Epithelial cell of esophagus (primary cell): ENCODE measurements around the gene NCK2.
A peak's percentile ranks its signal among the peaks of the same experiment; 100 is the strongest.

ENCODE experiments used
- DNase-seq: peaks from one replicate; pipeline ENCODE4 v3.0.0; 2010; ENCODE audit warnings: low read depth
- H3K4me3 ChIP-seq: 2 replicates; pipeline ENCODE4 v1.5.1; 2011; ENCODE audit warnings: mild to moderate bottlenecking, low read length, control low read depth
- TF ChIP-seq, protein P1 (sequence below): IDR thresholded peaks from 2 replicates; pipeline ENCODE4 v1.5.1; 2011; ENCODE audit warnings: low read depth, mild to moderate bottlenecking, low read length, control low read depth, inconsistent platforms; ENCODE audit not compliant: insufficient read depth; ENCODE audit errors: missing control alignments

Gene NCK2

DNA sequence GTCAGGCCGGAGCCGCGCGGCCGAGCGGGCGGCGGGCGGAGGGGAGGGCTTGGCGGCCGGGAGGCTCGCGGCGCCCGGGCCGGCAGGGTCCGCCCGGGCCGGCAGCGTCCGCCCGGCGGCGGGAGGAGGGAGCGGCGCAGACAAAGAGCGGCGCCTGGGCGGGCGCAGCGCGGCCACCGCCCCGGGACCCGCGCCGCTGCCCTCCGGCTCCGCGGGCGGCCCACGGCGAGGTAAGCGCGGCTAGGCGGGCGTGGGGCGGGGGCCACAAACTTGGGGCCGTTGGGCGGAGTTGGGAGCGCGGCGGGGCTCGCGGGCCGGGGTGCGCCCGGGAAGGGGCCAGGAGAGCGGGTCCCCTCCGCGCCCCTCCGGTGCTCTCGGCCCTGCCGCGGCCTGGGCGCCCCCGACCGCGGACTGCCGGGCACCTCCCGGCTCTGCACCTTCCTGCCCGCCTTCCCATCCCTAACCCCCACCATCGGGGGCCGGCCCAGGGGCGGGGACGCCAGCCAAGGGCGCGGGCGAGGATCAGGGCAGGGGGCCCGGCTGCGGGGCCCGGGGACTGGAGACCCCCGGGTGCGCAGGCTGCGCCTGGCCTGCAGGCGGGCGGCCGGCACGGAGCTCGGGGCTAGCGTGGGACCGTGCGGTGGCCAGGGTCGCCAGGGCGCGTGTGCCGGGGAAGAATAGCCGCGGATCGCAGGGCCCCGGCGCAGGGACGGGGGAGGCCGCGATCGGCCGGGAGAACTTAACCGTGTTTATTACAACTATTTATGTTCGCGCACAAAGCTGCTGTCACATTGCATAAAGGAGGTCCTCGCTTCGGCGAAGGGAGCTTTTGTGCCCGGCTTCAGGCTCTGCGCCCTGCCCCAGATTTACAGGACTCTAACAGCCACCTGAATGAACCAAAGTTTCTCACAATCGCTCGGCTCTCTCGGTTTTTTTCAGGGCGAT lies at the start of gene NCK2:
Gene NCK2, plus strand, starts transcription at position 4 of the 945 bp plus-strand sequence. CDS start 110,152 bp downstream, outside the sequence.
- TF ChIP-seq, protein P1, sequence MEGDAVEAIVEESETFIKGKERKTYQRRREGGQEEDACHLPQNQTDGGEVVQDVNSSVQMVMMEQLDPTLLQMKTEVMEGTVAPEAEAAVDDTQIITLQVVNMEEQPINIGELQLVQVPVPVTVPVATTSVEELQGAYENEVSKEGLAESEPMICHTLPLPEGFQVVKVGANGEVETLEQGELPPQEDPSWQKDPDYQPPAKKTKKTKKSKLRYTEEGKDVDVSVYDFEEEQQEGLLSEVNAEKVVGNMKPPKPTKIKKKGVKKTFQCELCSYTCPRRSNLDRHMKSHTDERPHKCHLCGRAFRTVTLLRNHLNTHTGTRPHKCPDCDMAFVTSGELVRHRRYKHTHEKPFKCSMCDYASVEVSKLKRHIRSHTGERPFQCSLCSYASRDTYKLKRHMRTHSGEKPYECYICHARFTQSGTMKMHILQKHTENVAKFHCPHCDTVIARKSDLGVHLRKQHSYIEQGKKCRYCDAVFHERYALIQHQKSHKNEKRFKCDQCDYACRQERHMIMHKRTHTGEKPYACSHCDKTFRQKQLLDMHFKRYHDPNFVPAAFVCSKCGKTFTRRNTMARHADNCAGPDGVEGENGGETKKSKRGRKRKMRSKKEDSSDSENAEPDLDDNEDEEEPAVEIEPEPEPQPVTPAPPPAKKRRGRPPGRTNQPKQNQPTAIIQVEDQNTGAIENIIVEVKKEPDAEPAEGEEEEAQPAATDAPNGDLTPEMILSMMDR, result no peak
- peak within 1 kb of the TSS; percentile 70 for H3K4me3 ChIP-seq
- DNase-seq, result no peak

DNA sequence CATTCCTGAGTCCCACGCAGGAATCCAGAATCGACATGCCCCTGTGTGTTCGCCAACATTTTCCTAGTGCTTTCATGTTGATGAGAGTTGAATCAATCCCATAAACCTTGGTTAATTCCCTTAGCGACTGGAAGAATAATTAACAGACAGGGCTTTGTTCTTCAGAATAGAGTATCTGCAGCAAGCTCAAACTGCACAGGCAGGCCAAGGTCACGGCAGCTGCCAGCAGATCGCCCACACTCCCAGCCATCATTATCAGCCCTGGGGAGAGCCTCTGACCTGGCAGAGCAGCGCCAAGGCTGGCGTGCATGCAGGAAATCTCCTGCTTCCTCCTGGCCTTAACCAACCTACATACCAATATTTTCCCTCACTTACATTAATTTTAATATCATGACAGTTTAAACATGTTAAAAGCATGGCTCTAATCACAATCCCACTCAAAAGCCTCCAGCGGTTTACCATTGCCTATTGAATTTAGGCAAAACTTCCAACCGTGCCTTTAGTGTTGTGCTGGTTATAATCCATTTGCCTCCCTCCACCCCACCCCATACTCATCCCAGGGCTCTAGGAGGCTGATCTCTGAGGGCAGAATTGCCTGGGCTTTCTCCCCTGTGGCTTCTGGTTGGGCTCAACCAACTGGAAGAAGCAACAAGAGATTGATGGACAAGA lies 46.8 kb upstream of the NCK2 start:
- TF ChIP-seq, protein P1, result no peak
- no peak overlapping the region for H3K4me3 ChIP-seq
- DNase-seq, result no peak

DNA sequence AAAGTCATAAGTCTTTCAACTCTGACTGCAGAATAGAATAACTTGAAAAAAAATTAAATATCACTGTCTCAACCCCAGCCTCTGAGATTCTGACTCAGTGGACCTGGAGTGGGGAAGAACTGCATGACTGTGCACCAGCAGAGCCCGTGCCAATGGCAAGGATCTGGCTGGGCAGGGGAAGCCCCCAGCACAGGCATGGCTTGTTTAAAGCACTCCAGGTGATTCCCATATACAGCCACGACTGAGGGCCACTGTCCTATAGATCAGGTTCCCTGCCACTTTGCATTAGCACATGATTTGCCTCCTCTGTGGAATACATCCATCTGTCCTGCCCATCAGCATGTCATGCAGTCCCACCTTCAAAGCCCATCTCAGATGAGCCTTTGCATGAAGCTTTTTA lies 45.9 kb upstream of the NCK2 start:
- DNase-seq, result no peak
- TF ChIP-seq, protein P1, result no peak
- H3K4me3 ChIP-seq, result no peak overlapping the region

DNA sequence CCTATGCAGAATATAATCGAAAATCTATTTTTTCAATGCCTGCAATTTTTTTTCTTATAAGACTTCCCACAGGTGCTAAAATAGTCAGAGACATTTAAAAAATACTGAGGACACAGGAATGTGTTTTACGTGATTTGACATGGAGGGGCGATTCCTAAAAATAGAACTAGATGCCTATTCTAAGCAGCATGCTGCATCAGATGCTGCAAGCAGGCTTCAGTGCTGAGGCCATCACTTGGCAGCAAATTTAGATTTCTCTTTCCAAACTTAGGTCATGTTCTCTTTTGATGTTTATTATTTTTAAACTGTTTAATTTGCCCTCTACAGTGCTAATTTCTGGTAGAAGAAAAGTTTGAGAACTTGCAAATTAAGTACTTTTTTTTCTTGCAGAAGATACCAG lies 43.7 kb upstream of the NCK2 start:
- no peak overlapping the region for H3K4me3 ChIP-seq
- TF ChIP-seq, protein P1, result no peak

DNA sequence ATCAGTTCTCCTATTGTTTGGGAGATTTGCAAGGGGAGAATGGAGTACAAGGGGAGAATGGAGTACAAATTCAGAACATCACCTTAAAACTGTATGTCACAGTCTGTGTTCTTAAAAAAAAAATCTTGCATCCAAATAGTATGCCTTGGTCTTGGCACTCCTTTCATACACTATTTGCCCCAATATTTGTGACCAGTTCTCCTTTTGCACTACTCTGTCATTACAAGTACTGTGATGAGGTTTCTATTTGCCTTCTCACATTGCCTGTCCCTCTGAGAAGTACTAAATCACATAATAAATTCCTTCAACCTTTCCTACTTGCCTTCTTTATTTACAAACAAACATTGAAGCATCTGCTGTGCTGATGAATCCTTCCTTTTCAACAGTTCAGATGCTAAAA lies 36.0 kb upstream of the NCK2 start:
- H3K4me3 ChIP-seq, result no peak overlapping the region
- DNase-seq, result no peak
- TF ChIP-seq, protein P1, result no peak

More for the DNA sequence above, 43.7 kb upstream of the NCK2 start:
- no peak for DNase-seq

DNA sequence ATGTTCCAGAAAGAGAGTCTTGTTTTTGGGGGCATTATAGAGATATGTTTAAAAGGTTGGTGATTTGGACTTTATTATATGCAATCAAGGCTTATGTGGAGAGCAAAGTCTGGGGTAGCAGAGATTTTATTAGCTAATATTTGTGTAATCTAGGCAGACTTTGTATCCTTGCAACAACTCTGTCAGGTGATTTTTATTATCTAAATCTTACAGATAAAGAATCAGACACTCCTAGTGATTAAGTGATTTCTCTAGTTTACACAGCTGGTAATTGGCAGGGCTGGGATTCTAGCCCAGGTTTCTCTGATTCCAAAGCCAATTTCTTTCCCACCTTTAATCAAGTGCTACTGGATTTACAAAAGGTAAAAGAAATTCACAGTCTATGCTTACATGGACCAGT lies 33.3 kb upstream of the NCK2 start:
- TF ChIP-seq, protein P1, result no peak
- no peak for DNase-seq
- H3K4me3 ChIP-seq, result no peak overlapping the region
